Stimulated activated CD8-positive, alpha-beta memory T cell treated with anti-CD3 and anti-CD28 coated beads, Interleukin-15, amount 100 ng/mL, for 24 hours (primary cell): ENCODE measurements around the gene RELL1.
A peak's percentile ranks its signal among the peaks of the same experiment; 100 is the strongest.

Experiments
- DNase-seq: peaks from one replicate; pipeline ENCODE4 v3.0.0-alpha.2; 2020; ENCODE audit warnings: low read depth

The RELL1 gene

GRCh38 chr4:37686373-37687193, at the start of gene RELL1:
Gene RELL1 (minus strand): TSS chr4:37686376. CDS start chr4:37686287, 89 bp downstream.
- DNase-seq: peak; percentile 96

DNA sequence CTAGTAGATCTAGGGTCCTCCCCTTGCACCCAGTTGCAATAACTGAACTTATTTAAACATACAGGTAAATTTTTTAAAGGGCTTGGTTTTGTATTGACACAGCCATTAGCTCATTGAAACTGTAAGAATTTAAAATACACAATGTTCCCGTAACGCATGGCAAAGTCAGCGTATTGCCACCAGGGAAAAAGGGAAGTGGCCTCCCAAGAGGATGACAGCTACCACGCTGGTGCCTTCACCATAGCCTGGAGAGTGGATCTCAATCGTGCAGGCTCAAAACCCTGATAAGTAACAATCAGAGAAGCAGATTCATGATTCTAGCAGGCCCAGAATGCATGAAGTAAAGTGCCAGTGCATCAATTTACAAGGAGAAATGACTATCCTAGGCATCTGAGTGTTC, 49.4 kb upstream of the RELL1 start:
- no peak for DNase-seq

DNA sequence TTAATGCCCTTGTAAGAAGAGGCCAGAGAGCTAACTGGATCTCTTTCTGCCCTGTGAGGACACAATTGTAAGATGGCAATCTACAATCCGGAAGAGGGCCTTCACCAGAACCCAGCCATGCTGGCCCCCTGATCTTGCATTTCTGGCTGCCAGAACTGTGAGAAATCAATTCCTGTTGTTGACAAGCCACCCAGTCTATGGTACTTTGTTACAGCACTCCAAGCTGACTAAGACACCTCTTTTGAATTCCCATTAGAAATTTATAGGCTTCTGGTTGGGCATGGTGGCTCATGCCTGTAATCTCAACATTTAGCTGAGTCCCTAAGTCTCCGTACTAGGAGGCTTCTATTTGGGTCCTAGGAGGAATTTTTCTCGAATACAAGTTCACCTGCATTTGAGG, 48.8 kb upstream of the RELL1 start:
- no peak for DNase-seq

DNA sequence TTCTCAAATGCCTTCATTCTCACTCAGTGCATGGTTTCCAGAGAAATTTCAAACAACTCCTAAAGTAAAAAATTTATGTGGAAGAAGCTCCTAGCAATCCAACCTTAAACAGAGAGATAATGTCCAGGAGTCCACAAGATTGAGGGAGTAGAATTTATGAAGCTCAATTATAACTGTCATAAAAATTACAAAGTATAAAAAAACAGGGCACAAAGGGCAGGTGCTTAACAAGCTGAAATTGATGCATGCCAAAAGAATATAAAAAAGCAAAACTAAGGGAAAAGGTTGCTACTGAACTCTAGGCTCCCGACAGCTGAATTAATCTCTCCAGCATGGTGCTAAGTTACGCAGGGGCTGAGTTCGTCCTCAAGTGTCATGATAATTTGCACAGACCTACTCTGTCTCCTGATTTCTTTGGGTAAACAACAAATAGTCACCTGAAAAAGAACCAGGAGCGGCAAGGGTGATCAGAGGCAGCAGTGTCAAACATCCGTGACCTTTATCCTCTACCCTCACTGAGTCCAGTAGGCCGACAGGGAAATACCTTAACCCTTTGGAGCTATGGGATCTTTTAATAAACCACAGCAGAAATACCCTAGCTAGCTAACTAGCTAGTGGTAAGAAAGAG, 47.2 kb upstream of the RELL1 start:
- no peak for DNase-seq

DNA sequence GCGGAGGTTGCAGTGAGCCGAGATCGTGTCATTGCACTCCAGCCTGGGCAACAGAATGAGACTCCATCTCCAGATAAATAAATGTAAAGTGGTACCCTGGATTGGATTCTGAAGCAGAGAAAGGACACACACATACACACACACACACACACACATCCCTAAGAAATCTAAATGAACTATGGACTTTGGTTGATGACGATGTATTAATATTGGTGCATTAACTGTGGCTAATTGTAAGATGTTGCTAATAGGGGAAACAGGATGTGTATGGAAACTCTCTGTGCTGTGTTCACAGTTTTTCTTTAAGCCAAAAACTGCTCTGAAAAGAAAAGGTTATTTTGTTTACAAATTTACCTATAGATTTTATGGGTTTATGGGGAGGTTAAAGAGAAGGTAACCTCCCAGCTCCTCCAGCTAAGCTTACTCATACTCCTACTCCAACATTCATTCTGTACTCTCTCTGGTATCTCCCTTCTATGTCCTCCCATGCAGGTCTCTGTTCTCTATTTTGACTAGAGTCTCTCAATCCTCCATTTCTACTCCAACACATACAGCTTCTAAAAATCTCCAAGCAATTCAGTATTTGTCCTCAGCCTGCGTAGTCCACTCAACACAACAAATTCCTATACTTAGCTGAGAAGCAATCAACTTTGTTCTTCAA, 46.5 kb upstream of the RELL1 start:
- DNase-seq: no peak

GRCh38 chr4:37729649-37730004, 43.5 kb upstream of the RELL1 start:
- no peak for DNase-seq

- no peak for DNase-seq
Measured at GRCh38 chr4:37728064-37728463, 41.9 kb upstream of the RELL1 start.

DNA sequence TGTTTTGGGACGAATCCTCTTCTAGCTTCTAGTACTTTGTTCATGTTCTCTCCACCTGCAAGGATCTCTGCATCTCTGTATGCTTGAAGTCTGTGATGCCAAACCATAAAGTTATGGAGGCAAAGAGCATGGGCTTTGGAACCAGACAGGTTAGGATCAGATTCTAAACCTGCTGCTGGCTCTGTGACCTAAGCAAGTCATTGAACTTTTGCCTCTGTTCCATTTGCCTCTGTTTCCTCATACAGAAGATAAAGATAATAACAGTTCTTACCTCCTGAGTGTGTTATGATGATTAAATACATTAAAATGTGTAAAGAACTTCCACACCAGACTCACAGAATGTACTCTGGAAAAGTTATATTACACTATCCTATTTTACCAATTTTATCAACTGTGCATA, 41.5 kb upstream of the RELL1 start:
- DNase-seq: no peak

GRCh38 chr4:37726666-37727065, 40.5 kb upstream of the RELL1 start:
- DNase-seq: no peak

DNA sequence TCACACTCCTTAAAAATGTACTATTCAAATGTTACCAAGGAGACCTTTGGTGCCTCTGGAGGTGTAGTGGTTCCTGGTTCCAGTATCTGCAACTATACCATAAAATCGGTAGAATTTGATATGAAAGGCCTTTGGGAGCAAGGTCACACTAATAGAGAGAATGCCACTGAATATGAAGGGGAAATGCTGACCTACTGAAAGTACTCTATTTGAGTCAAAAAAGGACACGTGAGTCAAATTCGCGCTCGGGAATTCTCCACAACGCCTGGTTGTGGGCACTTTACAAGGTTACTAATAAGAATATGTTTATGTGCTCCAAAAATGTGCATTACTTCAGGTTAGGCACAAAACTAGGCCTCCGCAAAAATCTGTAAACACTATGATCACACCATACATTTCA, 39.5 kb upstream of the RELL1 start:
- DNase-seq: no peak

DNA sequence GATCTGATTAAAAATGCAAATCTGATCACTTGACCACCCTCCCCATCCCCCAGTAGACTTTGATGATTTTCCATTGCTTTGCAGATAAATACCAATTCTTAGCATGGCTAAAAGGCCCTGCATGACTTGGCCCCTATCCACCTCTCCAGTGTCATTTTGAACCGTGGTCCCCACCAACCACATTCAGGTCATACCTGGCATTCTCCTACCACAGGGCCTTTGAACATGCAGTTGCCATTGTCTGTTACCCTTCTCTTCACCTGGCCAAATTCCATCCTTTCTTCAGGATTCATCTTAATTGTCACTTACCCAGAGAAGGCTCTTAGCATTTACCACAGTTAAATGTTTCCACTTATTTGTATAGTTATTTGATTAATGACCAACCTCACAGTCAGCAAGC, 36.9 kb upstream of the RELL1 start:
- DNase-seq: no peak

- DNase-seq: no peak
Measured at GRCh38 chr4:37721995-37722638, 35.9 kb upstream of the RELL1 start.

DNA sequence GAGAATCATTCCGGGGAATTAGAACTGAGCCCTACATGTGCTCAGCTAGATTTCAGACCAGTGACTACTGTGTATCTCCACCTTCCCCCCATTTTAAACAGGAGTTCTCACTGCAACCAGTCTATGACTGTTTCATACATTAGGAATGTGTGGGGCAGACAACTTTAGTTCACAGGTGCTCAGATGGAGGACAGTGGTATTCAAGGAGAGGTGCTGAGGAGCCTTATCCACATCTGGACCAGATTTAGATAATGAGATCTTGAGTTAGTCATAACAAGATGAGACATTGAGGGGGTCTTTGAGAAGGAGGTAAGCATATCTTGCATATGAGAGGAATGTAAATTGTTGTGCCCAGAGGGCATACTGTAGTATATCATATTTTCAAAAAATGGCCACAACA, 32.8 kb upstream of the RELL1 start:
- DNase-seq: no peak

GRCh38 chr4:37717576-37717975, 31.4 kb upstream of the RELL1 start:
- no peak for DNase-seq

GRCh38 chr4:37715889-37716402, 29.8 kb upstream of the RELL1 start:
- no peak for DNase-seq

DNA sequence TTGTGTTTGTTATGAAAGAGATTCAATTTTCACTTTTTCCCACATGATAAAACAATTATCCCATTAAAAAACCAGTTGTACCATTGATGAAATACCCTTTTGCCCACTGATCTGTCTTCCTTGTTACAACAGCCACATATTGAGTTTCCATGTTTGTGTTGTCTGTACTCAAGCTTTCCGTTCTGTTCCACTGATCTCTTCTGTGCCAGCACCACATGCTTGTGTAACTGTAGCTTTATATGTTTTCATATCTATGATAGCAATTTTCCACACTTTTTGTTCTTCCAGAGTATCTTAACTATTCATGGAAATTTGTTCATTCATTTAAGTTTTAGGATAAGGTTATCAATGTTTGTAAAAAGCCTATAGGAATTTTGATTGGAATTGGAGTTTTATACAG, 24.3 kb upstream of the RELL1 start:
- DNase-seq: no peak

DNA sequence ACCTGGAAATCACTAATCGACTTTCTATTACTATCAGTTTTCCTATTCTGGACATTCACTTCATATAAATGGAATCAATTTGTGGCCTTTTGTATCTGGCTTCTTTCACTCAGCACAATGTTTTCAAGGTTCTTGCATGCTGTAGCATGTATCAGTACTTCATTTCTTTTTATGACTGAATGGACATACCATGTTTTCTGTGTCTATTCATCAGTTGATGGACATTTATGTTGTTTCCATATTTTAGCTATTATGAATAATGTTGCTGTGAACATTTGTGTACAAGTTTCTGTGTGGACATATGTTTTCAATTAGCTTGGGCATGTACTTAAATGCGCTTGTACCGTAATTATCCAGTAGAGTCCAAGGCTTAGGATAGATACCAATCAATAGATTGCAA, 19.9 kb upstream of the RELL1 start:
- DNase-seq: no peak

DNA sequence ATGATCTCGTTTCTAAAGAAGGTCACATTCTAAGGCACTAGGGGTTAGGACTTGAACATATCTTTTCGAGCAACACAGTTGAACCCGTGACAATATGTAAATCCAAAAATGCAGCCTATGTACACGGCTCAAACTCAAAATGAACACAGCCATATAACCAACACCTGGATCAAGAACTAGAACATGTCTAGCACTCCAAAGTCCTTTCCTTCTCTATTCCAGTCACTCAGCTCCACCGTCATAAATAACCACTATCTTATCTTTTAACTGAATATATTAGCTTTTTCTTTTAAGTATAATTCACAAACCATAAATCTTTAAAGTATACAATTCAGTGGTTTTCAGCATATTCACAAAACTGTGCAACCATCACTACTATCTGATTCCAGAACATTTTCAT, 19.4 kb upstream of the RELL1 start:
- no peak for DNase-seq

- DNase-seq: no peak
Measured at GRCh38 chr4:37699868-37700481, 13.8 kb upstream of the RELL1 start.

DNA sequence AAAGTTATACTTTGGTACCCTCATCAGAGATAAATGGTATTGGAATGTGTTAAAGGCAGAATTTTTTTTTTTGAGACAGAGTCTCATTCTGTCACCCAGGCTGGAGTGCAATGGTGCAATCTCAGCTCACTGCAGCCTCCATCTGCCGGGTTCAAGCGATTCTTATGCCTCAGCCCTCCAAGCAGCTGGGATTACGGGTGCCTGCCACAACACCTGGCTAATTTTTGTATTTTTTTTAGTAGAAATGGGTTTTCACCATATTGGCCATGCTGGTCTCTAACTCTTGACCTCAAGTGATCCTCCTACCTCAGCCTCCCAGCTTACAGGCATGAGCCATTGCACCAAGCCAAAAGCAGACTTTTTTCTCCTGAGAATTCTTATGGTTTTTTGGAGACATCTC, 11.4 kb upstream of the RELL1 start:
- DNase-seq: no peak

DNA sequence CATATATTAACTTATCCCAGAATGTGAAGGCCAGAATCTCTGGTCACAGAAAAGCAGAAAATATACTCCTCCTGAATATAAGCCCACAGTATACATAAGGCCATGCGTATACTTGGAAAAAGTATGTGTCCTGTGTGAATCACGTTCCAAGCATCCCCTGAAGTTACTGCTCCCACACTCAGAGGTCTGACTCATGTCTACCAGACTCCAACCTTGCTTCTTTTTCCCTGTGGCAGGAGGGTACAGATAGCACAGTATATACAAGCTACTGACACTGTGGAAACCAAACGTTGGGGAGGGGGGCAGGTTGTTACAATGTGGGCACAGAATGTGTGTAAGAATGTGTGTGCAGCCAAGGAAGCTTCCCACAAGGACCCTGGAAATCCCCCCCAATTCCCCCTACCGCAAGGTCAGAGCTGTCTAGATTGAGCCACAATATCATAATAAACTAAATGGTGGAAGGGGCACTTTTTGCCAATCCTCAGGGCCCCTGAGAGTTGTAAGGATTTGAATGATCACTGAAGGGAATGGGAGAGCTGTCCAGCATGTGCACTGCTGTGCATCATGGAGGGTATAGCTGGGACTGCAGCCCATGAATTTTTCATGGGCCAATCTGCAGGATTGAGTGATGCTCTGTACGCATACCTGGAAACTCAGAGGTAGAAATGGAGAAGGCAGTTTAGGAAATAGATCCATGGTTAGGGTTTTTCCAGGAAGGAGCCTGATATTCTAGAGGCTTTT, 7.4 kb upstream of the RELL1 start:
- DNase-seq: no peak

GRCh38 chr4:37693030-37693429, 6.9 kb upstream of the RELL1 start:
- no peak for DNase-seq
